Esophagus muscularis mucosa (tissue), 4 donors: ENCODE data around the gene NPLOC4.

Experiments
- EP300 ChIP-seq: sonication (generic); formaldehyde crosslinking; IDR thresholded peaks from one replicate; pipeline ENCODE4 v1.6.1; 2017; ENCODE audit warnings: antibody characterized with exemption
- POLR2AphosphoS5 ChIP-seq, 2 donors: sonication (generic); formaldehyde crosslinking; IDR thresholded peaks; one replicate each; pipeline ENCODE4 v1.6.1; 2017; ENCODE audit warnings: antibody characterized with exemption in 2 of 2
- TF ChIP-seq, protein P1 (sequence below), 3 experiments: fragments of 200-600 bp in 2 of 3; fragments of 450-650 bp in 1 of 3; sonication (generic) in 2 of 3; IDR thresholded peaks; one replicate each; pipeline ENCODE4 v1.5.1; 2017 to 2019; ENCODE audit warnings: antibody characterized with exemption in 3 of 3, mild to moderate bottlenecking in 2 of 3, moderate library complexity in 1 of 3

DNA sequence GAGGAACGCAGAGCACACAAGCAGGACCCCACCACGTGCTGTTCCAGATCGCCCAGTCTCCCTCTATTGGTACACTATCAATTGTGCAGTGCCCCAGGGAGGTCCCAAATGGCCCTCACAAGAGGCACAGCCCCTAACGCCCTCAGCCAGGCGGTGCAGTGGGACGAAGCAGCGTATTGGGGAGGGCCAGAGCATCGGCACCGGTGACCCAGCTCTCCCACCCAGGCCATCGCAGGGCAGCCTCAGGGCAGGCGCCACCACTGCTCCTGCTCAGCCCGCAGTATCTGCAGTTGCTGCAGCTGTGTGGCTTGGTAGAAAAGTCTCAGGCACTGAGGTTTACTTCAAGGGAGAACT, 78.8 kb downstream of the NPLOC4 start:
- TF ChIP-seq, protein P1, sequence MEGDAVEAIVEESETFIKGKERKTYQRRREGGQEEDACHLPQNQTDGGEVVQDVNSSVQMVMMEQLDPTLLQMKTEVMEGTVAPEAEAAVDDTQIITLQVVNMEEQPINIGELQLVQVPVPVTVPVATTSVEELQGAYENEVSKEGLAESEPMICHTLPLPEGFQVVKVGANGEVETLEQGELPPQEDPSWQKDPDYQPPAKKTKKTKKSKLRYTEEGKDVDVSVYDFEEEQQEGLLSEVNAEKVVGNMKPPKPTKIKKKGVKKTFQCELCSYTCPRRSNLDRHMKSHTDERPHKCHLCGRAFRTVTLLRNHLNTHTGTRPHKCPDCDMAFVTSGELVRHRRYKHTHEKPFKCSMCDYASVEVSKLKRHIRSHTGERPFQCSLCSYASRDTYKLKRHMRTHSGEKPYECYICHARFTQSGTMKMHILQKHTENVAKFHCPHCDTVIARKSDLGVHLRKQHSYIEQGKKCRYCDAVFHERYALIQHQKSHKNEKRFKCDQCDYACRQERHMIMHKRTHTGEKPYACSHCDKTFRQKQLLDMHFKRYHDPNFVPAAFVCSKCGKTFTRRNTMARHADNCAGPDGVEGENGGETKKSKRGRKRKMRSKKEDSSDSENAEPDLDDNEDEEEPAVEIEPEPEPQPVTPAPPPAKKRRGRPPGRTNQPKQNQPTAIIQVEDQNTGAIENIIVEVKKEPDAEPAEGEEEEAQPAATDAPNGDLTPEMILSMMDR (IDR thresholded peaks at IDR 0.05): no peak
- no peak for TF ChIP-seq EP300
- TF ChIP-seq POLR2AphosphoS5 (IDR thresholded peaks at IDR 0.05): no peak
